Colonic mucosa (tissue), 4 donors: Measurements from ENCODE around the gene NUPR2. TPM values are rescaled to one million over a fixed set of nuclear protein-coding genes. Genes with fewer than 3 reads are reported as not detected.
"Not testable (repeated sequence)": the region's sequence is repeated elsewhere in the genome, so short reads cannot be mapped to it uniquely, and the experiment has no call there.

Source experiments
- DNase-seq: peaks from one replicate; pipeline ENCODE4 v3.0.0-alpha.2; 2020
- H3K27ac ChIP-seq: fragments of 200-600 bp; one replicate; pipeline ENCODE4 v1.8.0; 2021
- H3K27me3 ChIP-seq: fragments of 200-600 bp; one replicate; pipeline ENCODE4 v1.8.0; 2021
- H3K36me3 ChIP-seq: fragments of 200-600 bp; one replicate; pipeline ENCODE4 v1.8.0; 2021
- H3K4me1 ChIP-seq: fragments of 200-600 bp; one replicate; pipeline ENCODE4 v1.8.0; 2021; ENCODE audit warnings: mild to moderate bottlenecking
- H3K4me3 ChIP-seq: fragments of 200-600 bp; one replicate; pipeline ENCODE4 v1.8.0; 2021
- H3K9ac ChIP-seq, 2 donors: one replicate each; pipeline ENCODE4 v1.7.0; 2013; ENCODE audit warnings: control low read depth in 2 of 2, low read depth in 2 of 2, low read length in 2 of 2
- H3K9me3 ChIP-seq: fragments of 200-600 bp; one replicate; pipeline ENCODE4 v1.8.0; 2021
- CTCF ChIP-seq: fragments of 200-600 bp; IDR thresholded peaks from one replicate; pipeline ENCODE4 v1.8.0; 2022; ENCODE audit warnings: antibody characterized with exemption, mild to moderate bottlenecking
- intact Hi-C: fragments of 100-400 bp; cut with DNase I; formaldehyde crosslinking; loops from one replicate; pipeline ENCODE4 v1.14.1; 2022
- total RNA-seq, 2 donors: library from RNA; stranded (reverse); fragmentation: NEBNext Ultra II Directional in 1 of 2; extraction: Animal tissue kit (Norgen Biotek cat#: 25700) in 1 of 2; gene quantifications; one replicate each; pipeline ENCODE4 v1.2.1, GENCODE V29; 2021
- donor health status: healthy.
- donor health status: DM: no; HTN: no; CAD: no.
- donor health status: DM: no; HTN: no; CAD: no.

NUPR2 gene
- total RNA-seq, 2 donors from 2014 or later, result 1.3 to 2.5 TPM

GRCh38 chr7:56121440-56121839 is 5.2 kb upstream of the NUPR2 start:
- Histone ChIP-seq H3K4me1 (no peaks in the 10 kb centered on the region), H3K9me3 (no peaks in the 10 kb centered on the region), H3K27ac (no peak overlapping the region), H3K27me3 (no peaks in the 10 kb centered on the region), H3K4me3 (no peak overlapping the region), H3K9ac (no peak overlapping the region), H3K36me3 (no peaks in the 10 kb centered on the region)
- DNase-seq, result no peak
- intact Hi-C loops, result no loop called here
- no peak for TF ChIP-seq CTCF

GRCh38 chr7:56112244-56112643 is 4.0 kb downstream of the NUPR2 start:
- intact Hi-C loops, H3K9me3 ChIP-seq, H3K4me3 ChIP-seq, H3K9ac ChIP-seq, H3K4me1 ChIP-seq, DNase-seq, H3K27me3 ChIP-seq, H3K27ac ChIP-seq, H3K36me3 ChIP-seq: not testable (repeated sequence)

GRCh38 chr7:56110611-56111010 is 5.6 kb downstream of the NUPR2 start:
- no peak for TF ChIP-seq CTCF
- intact Hi-C loops, result no loop called here
- Histone ChIP-seq H3K4me3 (no peak overlapping the region), H3K36me3 (no peaks in the 10 kb centered on the region), H3K27me3 (no peaks in the 10 kb centered on the region), H3K9me3 (no peaks in the 10 kb centered on the region), H3K27ac (no peak overlapping the region), H3K9ac (no peak overlapping the region), H3K4me1 (no peaks in the 10 kb centered on the region)
- no peak for DNase-seq

- peaks cover 5% of the 10 kb centered on the region for H3K36me3 ChIP-seq
- no peak overlapping the region for H3K4me3 ChIP-seq
- no peak for DNase-seq
- no peak overlapping the region for H3K9ac ChIP-seq
- intact Hi-C loops, result no loop called here
- H3K4me1 ChIP-seq, result no peaks in the 10 kb centered on the region
- H3K9me3 ChIP-seq, result no peaks in the 10 kb centered on the region
- TF ChIP-seq CTCF, result no peak
- H3K27me3 ChIP-seq, result no peaks in the 10 kb centered on the region
- no peak overlapping the region for H3K27ac ChIP-seq
These were observed 8.3 kb downstream of the NUPR2 start for GRCh38 chr7:56107954-56108258.

GRCh38 chr7:56106108-56107073 is 9.8 kb downstream of the NUPR2 start, which contains the start of gene CHCHD2:
TSS of gene CHCHD2 (minus strand) at chr7:56106476. CDS start at chr7:56106413, 63 bp downstream.
- H3K4me1 ChIP-seq, result no peaks in the 10 kb centered on the region
- peak; percentile 97 for DNase-seq
- TF ChIP-seq CTCF, result no peak
- H3K9me3 ChIP-seq, result no peaks in the 10 kb centered on the region
- intact Hi-C loops, result no loop called here
- peak within 1 kb of the TSS; percentile 49 for H3K4me3 ChIP-seq
- peak within 1 kb of the TSS; percentile 85 to 86 for H3K9ac ChIP-seq
- peak within 1 kb of the TSS; percentile 90 for H3K27ac ChIP-seq
- no peaks in the 10 kb centered on the region for H3K27me3 ChIP-seq
- H3K36me3 ChIP-seq, result peaks cover 12% of the 10 kb centered on the region

GRCh38 chr7:56105508-56105907 is 10.7 kb downstream of the NUPR2 start:
- intact Hi-C loops, result no loop called here
- no peak for TF ChIP-seq CTCF

GRCh38 chr7:56104138-56104537 is 12.1 kb downstream of the NUPR2 start:
- H3K4me1 ChIP-seq, H3K9ac ChIP-seq, H3K27me3 ChIP-seq, DNase-seq, H3K27ac ChIP-seq, H3K4me3 ChIP-seq, H3K9me3 ChIP-seq, intact Hi-C loops: not testable (repeated sequence)
- peaks cover 21% of the 10 kb centered on the region for H3K36me3 ChIP-seq

More at GRCh38 chr7:56105508-56105907, 10.7 kb downstream of the NUPR2 start:
- Histone ChIP-seq H3K27me3 (no peaks in the 10 kb centered on the region), H3K27ac (peak overlapping the region; percentile 90), H3K4me3 (peak overlapping the region; percentile 49), H3K4me1 (no peaks in the 10 kb centered on the region), H3K9ac (peak overlapping the region; percentile 85 to 86), H3K36me3 (peaks cover 21% of the 10 kb centered on the region), H3K9me3 (no peaks in the 10 kb centered on the region)
- DNase-seq, result peak; percentile 36
